SIG-M5 treated with dmso at 0.1 percent for 504 hours (cell line): ENCODE results near the gene MAP3K20.
"Not testable (repeated sequence)": the region's sequence is repeated elsewhere in the genome, so short reads cannot be mapped to it uniquely, and the experiment has no call there.

Source experiments
- DNase-seq: peaks from one replicate; lab custom pipeline; 2025; ENCODE audit not compliant: unreplicated experiment; lab: John Stamatoyannopoulos, UW

MAP3K20 gene

GRCh38 chr2:173119069-173119807, 43.6 kb downstream of the MAP3K20 start:
- DNase-seq, result no peak

- no peak for DNase-seq
These were observed 44.3 kb downstream of the MAP3K20 start for GRCh38 chr2:173119944-173120343.

GRCh38 chr2:173122936-173123335, 47.3 kb downstream of the MAP3K20 start:
- no peak for DNase-seq

GRCh38 chr2:173124441-173124840, 48.8 kb downstream of the MAP3K20 start:
- DNase-seq, result no peak

- DNase-seq, result peak; percentile 46
These were observed 51.2 kb downstream of the MAP3K20 start for GRCh38 chr2:173126819-173127218.

- DNase-seq, result not testable (repeated sequence)
These were observed 52.5 kb downstream of the MAP3K20 start for GRCh38 chr2:173128132-173128531.

GRCh38 chr2:173130496-173131465, 55.1 kb downstream of the MAP3K20 start:
- DNase-seq, result no peak

- DNase-seq, result no peak
These were observed 56.9 kb downstream of the MAP3K20 start for GRCh38 chr2:173132531-173132930.

GRCh38 chr2:173134703-173135102, 59.1 kb downstream of the MAP3K20 start:
- peak; percentile 45 for DNase-seq

GRCh38 chr2:173136067-173136466, 60.4 kb downstream of the MAP3K20 start:
- no peak for DNase-seq

- DNase-seq, result no peak
These were observed 61.0 kb downstream of the MAP3K20 start for GRCh38 chr2:173136599-173136998.

GRCh38 chr2:173137610-173138009, 62.0 kb downstream of the MAP3K20 start:
- DNase-seq, result no peak

- no peak for DNase-seq
These were observed 63.3 kb downstream of the MAP3K20 start for GRCh38 chr2:173138962-173139361.

GRCh38 chr2:173141666-173142065, 66.0 kb downstream of the MAP3K20 start:
- DNase-seq, result no peak

- no peak for DNase-seq
These were observed 69.8 kb downstream of the MAP3K20 start for GRCh38 chr2:173145454-173145853.

GRCh38 chr2:173146590-173146989, 70.9 kb downstream of the MAP3K20 start:
- DNase-seq, result no peak

GRCh38 chr2:173148520-173148919, 72.9 kb downstream of the MAP3K20 start:
- no peak for DNase-seq

GRCh38 chr2:173149491-173149890, 73.8 kb downstream of the MAP3K20 start:
- no peak for DNase-seq

- no peak for DNase-seq
These were observed 74.4 kb downstream of the MAP3K20 start for GRCh38 chr2:173150087-173150486.

- no peak for DNase-seq
These were observed 75.3 kb downstream of the MAP3K20 start for GRCh38 chr2:173150963-173151362.

- peak; percentile 23 for DNase-seq
These were observed 76.2 kb downstream of the MAP3K20 start for GRCh38 chr2:173151671-173152401.
